A673 (cell line): ENCODE data around the gene RBM19. TPM values are rescaled to one million over a fixed set of nuclear protein-coding genes. Genes with fewer than 3 reads are reported as not detected.

Experiments
- BruUV-seq: library from RNA; stranded (reverse); fragments of 400-500 nt; replicated peaks from 2 replicates; lab custom pipeline; 2021; lab: Mats Ljungman, UMichigan
- CTCF ChIA-PET: fragments of 300-600 bp; sonication (Branson Sonifier 250); formaldehyde crosslinking; loops from one replicate; lab custom pipeline; 2022; ENCODE audit warnings: antibody characterized with exemption; lab: Charles Lee
- POLR2A ChIA-PET: fragments of 300-600 bp; sonication (Branson Sonifier 250); formaldehyde crosslinking; loops from one replicate; lab custom pipeline; 2022; ENCODE audit warnings: antibody characterized with exemption; ENCODE audit not compliant: low non-redundant PET; lab: Charles Lee
- DNase-seq: peaks from one replicate; pipeline ENCODE4 v3.0.0-alpha.2; 2015; ENCODE audit warnings: low spot score
- H3K27ac ChIP-seq: fragments of 200-600 bp; sonication (generic); 2 replicates; pipeline ENCODE4 v1.5.1; 2016; ENCODE audit warnings: mixed run types, low read depth, mild to moderate bottlenecking, mixed read lengths, antibody characterized with exemption, low read length; ENCODE audit not compliant: poor library complexity, severe bottlenecking
- H3K27me3 ChIP-seq: fragments of 200-600 bp; sonication (generic); replicated peaks from 2 replicates; pipeline ENCODE4 v1.6.1; 2017; ENCODE audit warnings: mixed run types, low read depth, mild to moderate bottlenecking, mixed read lengths, antibody characterized with exemption, low read length; ENCODE audit not compliant: insufficient read depth, poor library complexity
- H3K36me3 ChIP-seq: fragments of 200-600 bp; sonication (generic); 2 replicates; pipeline ENCODE4 v1.6.1; 2016; ENCODE audit warnings: mixed run types, mild to moderate bottlenecking, mixed read lengths, antibody characterized with exemption, low read length; ENCODE audit not compliant: insufficient read depth, poor library complexity, severe bottlenecking
- H3K4me1 ChIP-seq: fragments of 200-600 bp; sonication (generic); 2 replicates; pipeline ENCODE4 v1.6.1; 2017; ENCODE audit warnings: mixed run types, mild to moderate bottlenecking, mixed read lengths, antibody characterized with exemption, low read length; ENCODE audit not compliant: insufficient read depth, poor library complexity, severe bottlenecking
- H3K4me3 ChIP-seq: fragments of 200-600 bp; sonication (generic); 2 replicates; pipeline ENCODE4 v1.5.1; 2016; ENCODE audit warnings: low read depth, mixed run types, mild to moderate bottlenecking, mixed read lengths, low read length; ENCODE audit not compliant: poor library complexity, severe bottlenecking
- H3K9me3 ChIP-seq: fragments of 200-600 bp; sonication (generic); 2 replicates; pipeline ENCODE4 v1.6.1; 2016; ENCODE audit warnings: mixed run types, low read depth, mild to moderate bottlenecking, mixed read lengths, antibody characterized with exemption, low read length; ENCODE audit not compliant: poor library complexity, severe bottlenecking
- CTCF ChIP-seq: fragments of 300-800, 200-600 bp; sonication (generic); conservative IDR thresholded peaks from 2 replicates; pipeline ENCODE4 v1.5.1; 2017; ENCODE audit warnings: low read depth, mild to moderate bottlenecking, antibody characterized with exemption, low read length, moderate library complexity, mixed read lengths
- EZH2 ChIP-seq: fragments of 200-600 bp; sonication (generic); IDR thresholded peaks from 2 replicates; pipeline ENCODE4 v1.6.1; 2017; ENCODE audit warnings: borderline replicate concordance, low read depth, mild to moderate bottlenecking, mixed read lengths, antibody characterized with exemption, low read length; ENCODE audit not compliant: poor library complexity, severe bottlenecking
- intact Hi-C: fragments of 100-400 bp; cut with micrococcal nuclease; formaldehyde crosslinking; loops from one replicate; pipeline ENCODE4 v1.10.0; 2022; ENCODE audit not compliant: unreplicated experiment
- total RNA-seq: library from RNA; stranded (reverse); gene quantifications from 2 replicates; pipeline ENCODE4 v1.2.3, GENCODE V29; 2021

RBM19 gene
- total RNA-seq, 1 experiment from 2014 or later, result 47.1 TPM

GRCh38 chr12:113948151-113948914, 17.8 kb downstream of the RBM19 start:
- BruUV-seq, result no TSS peak
- ChIA-PET POLR2A (no interaction called here), CTCF (no interaction called here)
- DNase-seq, result no peak
- TF ChIP-seq CTCF (no peak), EZH2 (no peak)
- H3K27ac ChIP-seq, result no peak overlapping the region
- intact Hi-C loops, result no loop called here
- H3K27me3 ChIP-seq, result no peaks in the 10 kb centered on the region
- H3K9me3 ChIP-seq, result no peaks in the 10 kb centered on the region
- no peak overlapping the region for H3K4me3 ChIP-seq
- peaks cover 3% of the 10 kb centered on the region for H3K36me3 ChIP-seq
- no peaks in the 10 kb centered on the region for H3K4me1 ChIP-seq

- no peak for TF ChIP-seq EZH2
- TF ChIP-seq CTCF, result no peak
- H3K27ac ChIP-seq, result no peak overlapping the region
- H3K36me3 ChIP-seq, result peaks cover 10% of the 10 kb centered on the region
- no peaks in the 10 kb centered on the region for H3K27me3 ChIP-seq
- H3K9me3 ChIP-seq, result no peaks in the 10 kb centered on the region
- intact Hi-C loops, result no loop called here
- no peak overlapping the region for H3K4me3 ChIP-seq
- CTCF ChIA-PET, result no interaction called here
- no peak for DNase-seq
- POLR2A ChIA-PET, result no interaction called here
- H3K4me1 ChIP-seq, result no peaks in the 10 kb centered on the region
- no TSS peak for BruUV-seq
Observed at GRCh38 chr12:113946175-113946574, 19.9 kb downstream of the RBM19 start.

- intact Hi-C loops, result no loop called here
- no peaks in the 10 kb centered on the region for H3K9me3 ChIP-seq
- no peak for DNase-seq
- POLR2A ChIA-PET, result no interaction called here
- no TSS peak for BruUV-seq
- H3K36me3 ChIP-seq, result peaks cover 10% of the 10 kb centered on the region
- no peak overlapping the region for H3K4me3 ChIP-seq
- CTCF ChIA-PET, result no interaction called here
- no peak overlapping the region for H3K27ac ChIP-seq
- no peaks in the 10 kb centered on the region for H3K4me1 ChIP-seq
- no peak for TF ChIP-seq CTCF
- TF ChIP-seq EZH2, result no peak
- H3K27me3 ChIP-seq, result no peaks in the 10 kb centered on the region
Observed at GRCh38 chr12:113945174-113946173, 20.7 kb downstream of the RBM19 start.
